Dedifferentiated amniotic fluid mesenchymal stem cell (primary cell): ENCODE data around the gene EI24.
A peak's percentile ranks its signal among the peaks of the same experiment; 100 is the strongest.

ENCODE experiments used
- DNase-seq: peaks from one replicate; pipeline ENCODE4 v3.0.0-alpha.2; 2016; ENCODE audit errors: extremely low spot score

EI24 gene

GRCh38 chr11:125579811-125580210 lies 10.5 kb downstream of the EI24 start:
- DNase-seq = no peak

GRCh38 chr11:125583496-125583895 lies 14.2 kb downstream of the EI24 start:
- no peak for DNase-seq

GRCh38 chr11:125585487-125585886 lies 16.2 kb downstream of the EI24 start:
- DNase-seq = no peak

DNA sequence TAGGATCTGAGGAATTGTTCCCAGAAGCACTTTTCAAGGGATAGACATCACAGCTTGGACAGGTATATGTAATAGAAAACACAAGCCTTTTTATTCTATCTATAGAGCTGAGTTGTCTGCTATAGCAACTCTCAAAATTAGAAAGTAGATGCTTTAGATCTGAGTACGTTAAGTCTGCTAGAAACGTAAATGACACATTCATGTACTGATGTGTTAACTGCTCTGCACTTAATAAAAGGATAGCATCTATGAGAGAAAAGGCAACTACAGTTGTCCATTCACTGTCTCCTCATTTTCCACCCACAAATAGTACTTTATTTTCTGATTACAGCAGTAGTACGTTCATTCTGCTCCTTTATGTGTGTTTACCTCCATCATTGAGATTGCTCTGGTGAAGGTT lies 17.3 kb downstream of the EI24 start:
- DNase-seq = no peak

DNA sequence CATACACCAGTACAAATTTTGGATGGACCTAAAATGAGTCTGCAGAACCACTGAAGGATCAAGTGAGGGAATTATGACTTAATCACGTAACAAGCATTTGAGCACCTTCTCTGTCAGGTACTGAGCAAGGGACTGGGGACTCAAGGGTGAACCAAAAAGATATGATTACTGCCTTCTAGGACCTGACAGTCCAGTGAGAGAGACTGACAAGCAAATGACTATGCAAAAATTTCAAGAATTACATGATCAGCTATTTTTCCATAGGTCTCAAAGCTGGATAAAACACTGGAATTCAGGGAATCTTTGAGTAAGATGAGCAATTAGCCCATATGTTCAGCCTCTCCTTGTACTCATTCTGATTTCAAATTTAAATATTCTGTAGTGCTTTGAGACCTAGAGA lies 18.2 kb downstream of the EI24 start:
- no peak for DNase-seq

- no peak for DNase-seq
These were observed 19.2 kb downstream of the EI24 start for GRCh38 chr11:125588505-125588904.

GRCh38 chr11:125591649-125592304 lies 22.5 kb downstream of the EI24 start:
- no peak for DNase-seq

- peak; percentile 100 for DNase-seq
These were observed 23.2 kb downstream of the EI24 start, which contains the start of gene STT3A for GRCh38 chr11:125592305-125593113. Gene STT3A, plus strand, starts transcription at chr11:125592852. Its CDS starts 3,064 bp downstream, at chr11:125595916.

DNA sequence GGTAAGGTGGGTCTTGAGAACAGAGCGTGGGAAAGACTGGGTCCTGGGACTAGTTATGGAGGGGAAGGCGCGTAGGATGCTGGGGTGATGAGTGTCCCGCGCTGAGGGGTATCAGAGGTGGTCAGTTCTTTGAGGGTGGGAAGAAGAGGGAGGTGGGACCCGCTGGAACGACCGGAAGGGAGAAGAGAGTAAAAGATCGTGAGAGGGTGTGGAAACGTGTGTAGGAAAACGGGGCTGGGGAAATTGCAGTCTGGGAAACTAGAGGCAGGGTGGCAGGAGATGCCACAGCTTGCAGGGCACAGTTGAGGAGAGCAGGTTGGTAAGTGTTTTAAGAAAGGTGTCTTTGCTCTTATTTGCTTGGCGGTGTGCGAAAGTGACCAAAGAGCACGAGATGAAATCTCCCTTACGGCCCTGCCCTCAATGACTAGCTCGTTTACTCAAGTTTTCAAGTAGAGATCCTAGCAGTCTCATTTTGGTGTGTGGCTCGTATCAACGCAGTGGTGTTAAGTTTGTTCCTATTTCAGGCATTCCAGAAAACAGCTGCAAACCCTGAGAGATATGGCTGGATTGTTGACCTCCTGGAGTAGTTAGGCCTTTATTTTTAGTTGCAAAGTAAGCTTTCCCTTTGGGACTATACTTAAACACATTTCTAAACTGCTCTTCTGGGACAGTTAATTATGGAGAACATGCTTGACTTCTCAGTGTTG lies 24.0 kb downstream of the EI24 start:
- no peak for DNase-seq

DNA sequence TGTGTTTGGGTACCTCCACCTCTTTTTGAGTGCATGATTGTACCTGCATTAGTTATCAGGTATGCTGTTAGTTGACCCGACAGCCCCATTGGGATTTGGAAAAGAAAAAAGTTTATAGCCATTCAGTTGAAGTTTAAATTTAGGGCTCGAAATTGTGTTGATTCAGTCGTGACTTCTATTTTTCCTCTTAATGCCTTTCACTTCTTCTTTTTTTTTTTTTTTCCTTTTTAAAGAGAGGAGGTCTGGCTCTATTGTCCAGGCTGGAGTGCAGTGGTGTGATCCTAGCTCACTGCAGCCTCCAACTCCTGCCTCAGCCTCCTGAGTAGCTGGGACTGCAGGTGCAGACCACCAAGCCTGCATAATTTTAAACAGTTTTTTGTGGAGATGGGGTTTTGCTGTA lies 25.7 kb downstream of the EI24 start:
- no peak for DNase-seq

DNA sequence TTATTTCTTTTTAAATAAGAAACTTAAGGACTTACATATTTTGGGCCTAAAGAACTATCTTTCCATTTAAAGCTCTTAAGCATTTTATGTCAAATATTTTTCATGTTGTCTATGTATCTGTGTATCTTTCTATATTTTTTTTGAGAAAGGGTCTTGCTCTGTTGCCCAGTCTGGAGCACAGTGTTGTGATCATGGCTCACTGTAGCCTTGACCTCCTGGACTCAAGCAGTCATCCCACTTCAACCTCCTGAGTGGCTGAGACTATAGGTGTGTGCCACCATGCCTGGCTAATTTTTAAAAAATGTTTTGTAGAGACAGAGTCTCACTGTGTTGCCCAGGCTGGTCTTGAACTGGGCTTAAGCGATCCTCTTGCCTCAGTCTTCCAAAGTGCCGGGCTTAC lies 31.4 kb downstream of the EI24 start:
- no peak for DNase-seq

DNA sequence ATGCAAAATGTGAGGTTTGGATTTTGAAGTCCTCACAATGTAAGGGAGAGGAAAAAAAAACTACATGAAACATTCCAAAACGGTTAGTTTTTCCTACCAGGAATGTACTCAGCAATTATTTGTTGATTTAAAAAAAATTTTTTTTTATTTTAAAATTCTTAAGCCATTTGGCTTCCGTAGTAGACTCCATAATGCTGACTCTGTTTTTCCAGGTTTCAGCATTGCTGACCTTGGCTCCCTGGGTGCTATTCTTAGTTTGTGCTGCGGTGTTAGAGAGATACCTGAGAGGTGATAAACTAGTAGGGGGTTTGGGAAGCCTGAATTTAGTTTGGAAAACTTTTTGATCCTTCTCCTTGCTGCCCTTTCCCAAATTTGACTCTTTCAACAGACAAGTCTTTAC lies 33.9 kb downstream of the EI24 start:
- DNase-seq = peak; percentile 31

DNA sequence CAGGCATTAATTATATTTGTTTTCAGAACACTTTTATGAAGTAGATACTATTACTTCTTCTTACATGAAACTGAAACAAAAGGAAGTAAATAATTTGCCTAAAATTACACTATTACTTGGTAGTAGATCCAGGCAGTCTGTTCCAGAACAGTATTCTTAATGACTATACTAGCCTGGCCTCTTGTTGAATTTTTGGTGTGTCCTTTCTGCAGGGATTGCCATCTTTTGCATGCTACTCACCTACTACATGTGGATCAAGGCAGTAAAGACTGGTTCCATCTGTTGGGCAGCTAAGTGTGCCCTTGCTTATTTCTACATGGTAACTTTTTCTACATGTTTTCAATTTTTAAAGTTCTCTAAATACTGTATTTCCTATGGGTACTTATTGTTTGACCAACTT lies 36.1 kb downstream of the EI24 start:
- DNase-seq = no peak

- DNase-seq = no peak
These were observed 40.3 kb downstream of the EI24 start for GRCh38 chr11:125609545-125609944.

DNA sequence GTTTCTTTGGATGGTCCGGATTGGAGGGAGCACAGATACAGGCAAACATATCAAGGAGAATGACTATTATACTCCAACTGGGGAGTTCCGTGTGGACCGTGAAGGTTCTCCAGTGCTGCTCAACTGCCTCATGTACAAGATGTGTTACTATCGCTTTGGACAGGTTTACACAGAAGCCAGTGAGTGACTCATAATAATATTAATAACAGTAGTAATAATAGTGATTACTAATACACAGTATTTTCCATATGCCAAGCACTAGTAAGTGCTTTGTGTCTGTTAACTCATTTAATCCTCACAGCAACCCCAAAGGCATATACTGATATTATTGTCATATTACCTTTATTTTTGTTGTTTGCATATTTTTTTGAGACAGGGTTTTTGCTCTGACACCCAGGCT lies 49.1 kb downstream of the EI24 start:
- DNase-seq = no peak

GRCh38 chr11:125621995-125622394 lies 52.7 kb downstream of the EI24 start:
- DNase-seq = no peak

GRCh38 chr11:125623064-125623463 lies 53.8 kb downstream of the EI24 start:
- DNase-seq = no peak

DNA sequence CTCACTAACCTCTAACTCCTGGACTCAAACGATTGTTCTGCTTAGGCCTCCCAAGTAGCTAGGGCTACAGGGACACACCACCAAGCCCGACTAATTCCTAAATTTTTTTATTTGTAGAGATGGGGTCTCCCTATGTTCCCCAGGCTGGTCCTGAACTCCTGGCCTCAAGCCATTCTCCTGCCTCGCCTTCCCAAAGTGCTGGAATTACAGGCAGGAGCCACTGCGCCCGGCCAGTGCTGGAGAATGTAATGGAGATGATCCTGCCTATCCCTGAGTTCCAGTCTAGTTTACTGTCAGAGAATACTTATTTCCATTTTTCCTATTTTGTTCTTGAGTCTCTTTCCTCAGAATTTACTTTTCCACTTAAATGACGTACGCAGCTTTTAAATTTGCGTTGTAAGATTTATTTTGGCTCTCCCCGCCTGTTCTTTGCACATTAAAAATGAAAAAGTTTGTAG lies 55.5 kb downstream of the EI24 start, which contains the start of gene CHEK1:
TSS of gene CHEK1 (plus strand) at position 408 of the 458 bp plus-strand sequence. CDS start 1,606 bp downstream, outside the sequence.
- no peak for DNase-seq

DNA sequence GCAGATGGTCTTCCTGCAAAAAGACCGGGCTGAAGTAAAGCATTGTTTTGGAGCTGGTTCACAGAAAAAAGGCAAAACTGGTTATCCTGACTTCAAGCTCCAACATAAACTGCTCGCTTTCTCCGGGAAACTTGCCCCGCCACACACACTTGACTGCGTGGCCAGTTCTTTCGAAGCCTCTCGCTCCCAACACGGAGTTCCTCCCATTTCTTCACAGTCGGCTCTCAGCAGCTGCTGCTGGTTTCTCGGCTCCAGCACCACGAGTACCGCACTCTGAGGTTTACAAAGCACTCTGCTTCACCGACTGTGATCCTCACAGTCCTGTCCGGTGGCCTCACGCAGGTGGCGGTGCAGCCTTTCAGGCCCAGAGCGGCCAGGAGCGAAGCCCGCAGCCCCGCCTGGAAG lies 56.0 kb downstream of the EI24 start:
- DNase-seq = no peak

- DNase-seq = peak; percentile 76
These were observed 56.5 kb downstream of the EI24 start for GRCh38 chr11:125625630-125626287.

- DNase-seq = peak; percentile 44
These were observed 57.1 kb downstream of the EI24 start for GRCh38 chr11:125626288-125626950.
